ENCODE measurements around the gene TSBP1.
"Not testable (repeated sequence)": the region's sequence is repeated elsewhere in the genome, so short reads cannot be mapped to it uniquely, and the experiment has no call there.

The TSBP1 gene

GRCh38 chr6:32375739-32376529 is 4.2 kb upstream of the TSBP1 start:
- no peak for DNase-seq

- no peak for DNase-seq
Observed at GRCh38 chr6:32371229-32371628, 474 bp downstream of the TSBP1 start.

GRCh38 chr6:32370505-32370904 is 1.2 kb downstream of the TSBP1 start:
- no peak for DNase-seq

DNA sequence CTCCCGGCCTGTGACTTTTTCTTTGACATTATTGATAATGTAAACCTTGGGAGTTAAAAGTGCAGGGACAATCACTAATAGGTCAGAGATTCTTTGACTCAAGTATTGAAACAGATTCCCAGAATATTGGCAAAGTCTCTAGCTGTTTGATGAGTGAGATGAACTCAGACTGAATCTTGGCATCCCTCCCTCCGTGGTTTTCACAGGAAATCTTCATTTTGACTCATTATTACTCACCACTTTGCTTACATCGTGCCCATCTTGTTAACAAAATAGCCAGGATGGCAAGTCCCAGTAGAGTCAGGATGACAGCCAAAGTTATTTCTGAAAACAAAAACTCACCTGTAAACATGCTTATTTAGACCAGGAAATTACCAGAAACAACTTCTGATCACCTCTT is 2.0 kb downstream of the TSBP1 start:
- DNase-seq, result no peak

DNA sequence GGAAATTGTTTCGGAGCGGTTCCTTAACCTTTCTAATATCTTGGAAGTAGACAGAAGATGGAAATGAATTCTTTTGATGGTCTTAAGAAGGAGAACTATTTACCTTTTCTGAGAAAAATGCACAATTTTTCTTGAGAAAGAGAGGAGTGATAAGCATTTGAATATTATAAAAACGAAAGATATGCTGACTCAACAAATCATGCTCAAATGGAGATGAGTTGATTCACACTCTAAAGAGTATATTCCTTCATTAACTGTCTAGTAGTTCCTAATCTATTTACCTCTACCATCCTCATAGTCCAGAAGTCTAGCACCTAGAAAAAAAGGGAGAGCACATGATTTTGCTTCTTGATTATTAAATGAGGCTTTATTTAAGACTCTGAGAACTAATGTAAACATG is 4.1 kb downstream of the TSBP1 start:
- DNase-seq, result no peak

DNA sequence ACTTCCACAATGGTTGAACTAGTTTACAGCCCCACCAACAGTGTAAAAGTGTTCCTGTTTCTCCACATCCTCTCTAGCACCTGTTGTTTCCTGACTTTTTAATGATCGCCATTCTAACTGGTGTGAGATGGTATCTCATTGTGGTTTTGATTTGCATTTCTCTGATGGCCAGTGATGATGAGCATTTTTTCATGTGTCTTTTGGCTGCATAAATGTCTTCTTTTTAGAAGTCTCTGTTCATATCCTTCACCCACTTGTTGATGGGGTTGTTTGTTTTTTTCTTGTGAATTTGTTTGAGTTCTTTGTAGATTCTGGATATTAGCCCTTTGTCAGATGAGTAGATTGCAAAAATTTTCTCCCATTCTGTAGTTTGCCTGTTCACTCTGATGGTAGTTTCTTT is 12.5 kb downstream of the TSBP1 start:
- DNase-seq, result not testable (repeated sequence)

- not testable (repeated sequence) for DNase-seq
Observed at GRCh38 chr6:32358548-32358947, 13.2 kb downstream of the TSBP1 start.

DNA sequence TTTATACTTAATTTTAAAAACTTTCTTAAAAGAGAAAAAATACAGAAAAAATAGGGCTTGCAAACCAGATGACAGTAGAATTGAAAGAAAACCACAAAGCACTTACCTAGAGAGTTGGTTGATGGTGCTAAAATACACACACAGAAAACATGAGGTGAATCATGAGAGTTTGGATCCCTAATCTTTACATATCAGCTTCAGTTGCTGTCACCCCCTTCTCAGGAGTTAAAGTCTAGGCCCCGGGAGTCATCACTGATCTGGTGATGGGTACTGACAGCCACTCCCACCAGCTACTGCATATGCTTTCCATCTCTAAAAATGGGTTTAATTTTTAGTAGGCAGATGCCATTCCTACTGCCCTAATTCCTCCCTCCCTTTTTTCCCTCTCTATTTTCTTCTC is 16.7 kb downstream of the TSBP1 start:
- no peak for DNase-seq

GRCh38 chr6:32353348-32353747 is 18.4 kb downstream of the TSBP1 start:
- no peak for DNase-seq

DNA sequence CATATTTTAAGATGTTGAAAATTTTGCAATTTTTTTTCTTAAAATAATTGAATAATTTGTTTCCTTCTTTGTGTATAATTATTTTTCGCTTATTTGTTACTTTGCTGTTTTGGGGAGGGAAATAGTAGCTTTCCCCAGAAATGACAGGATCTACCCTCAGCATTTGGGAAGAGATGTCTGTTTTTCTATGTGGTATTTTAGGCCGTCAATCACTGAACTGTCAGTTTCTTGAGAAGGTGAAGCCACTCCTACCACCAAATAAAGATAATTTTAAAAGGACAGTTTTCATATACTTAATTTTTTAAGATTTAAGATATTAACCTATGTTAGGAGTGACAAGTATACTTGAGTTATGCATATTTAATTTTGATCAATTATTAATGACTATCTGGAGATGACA is 31.5 kb downstream of the TSBP1 start:
- DNase-seq, result no peak

DNA sequence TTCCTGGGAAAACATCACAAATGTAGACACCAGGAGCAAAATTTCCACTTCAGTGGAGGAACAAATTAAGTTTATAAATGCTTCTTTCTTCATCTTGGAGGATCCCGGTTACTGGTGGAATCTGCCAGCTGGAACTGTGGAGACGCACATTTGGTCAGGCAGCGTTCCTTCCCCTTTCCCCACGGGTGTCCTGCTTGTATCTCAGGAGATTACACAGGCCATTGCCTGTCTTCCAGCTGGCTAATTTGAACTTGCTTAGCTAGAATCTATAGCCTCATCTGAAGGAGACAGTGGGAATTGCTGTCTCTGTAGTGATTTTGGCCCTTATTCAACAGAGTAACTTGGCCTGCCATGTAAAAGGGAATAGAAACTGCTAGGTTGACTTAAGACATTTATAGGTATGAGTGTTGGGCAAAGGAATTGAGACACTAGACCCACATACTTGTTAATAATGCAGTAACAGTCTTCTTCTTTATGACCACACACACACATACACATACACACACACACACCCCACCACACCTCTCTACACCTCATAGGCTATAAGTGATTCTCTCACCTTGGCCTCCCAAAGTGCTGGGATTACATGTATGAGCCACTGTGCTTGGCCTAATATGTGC is 34.4 kb downstream of the TSBP1 start:
- no peak for DNase-seq

DNA sequence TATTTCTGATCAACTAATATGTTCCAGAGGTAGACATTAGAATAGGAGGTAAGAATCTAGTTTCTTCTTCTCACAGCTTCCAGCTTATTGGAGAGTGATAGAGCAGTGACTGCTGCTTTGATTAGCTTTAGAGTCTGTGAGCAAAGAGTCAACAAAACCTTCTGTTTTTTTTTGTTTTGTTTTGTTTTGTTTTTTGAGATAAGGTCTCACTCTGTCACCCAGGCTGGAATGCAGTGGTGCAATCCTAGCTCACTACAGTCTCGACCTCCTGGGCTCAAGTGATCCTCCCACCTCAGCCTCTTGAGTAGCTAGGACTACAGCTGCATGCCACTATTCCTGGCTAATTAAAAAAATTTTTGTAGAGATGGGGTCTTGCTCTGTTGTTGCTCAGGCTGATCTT is 39.3 kb downstream of the TSBP1 start:
- DNase-seq, result no peak

- DNase-seq, result no peak
Observed at GRCh38 chr6:32329141-32329540, 42.6 kb downstream of the TSBP1 start.

- no peak for DNase-seq
Observed at GRCh38 chr6:32327103-32327502, 44.6 kb downstream of the TSBP1 start.

- DNase-seq, result no peak
Observed at GRCh38 chr6:32318501-32318900, 53.2 kb downstream of the TSBP1 start.

- no peak for DNase-seq
Observed at GRCh38 chr6:32317541-32317940, 54.2 kb downstream of the TSBP1 start.

DNA sequence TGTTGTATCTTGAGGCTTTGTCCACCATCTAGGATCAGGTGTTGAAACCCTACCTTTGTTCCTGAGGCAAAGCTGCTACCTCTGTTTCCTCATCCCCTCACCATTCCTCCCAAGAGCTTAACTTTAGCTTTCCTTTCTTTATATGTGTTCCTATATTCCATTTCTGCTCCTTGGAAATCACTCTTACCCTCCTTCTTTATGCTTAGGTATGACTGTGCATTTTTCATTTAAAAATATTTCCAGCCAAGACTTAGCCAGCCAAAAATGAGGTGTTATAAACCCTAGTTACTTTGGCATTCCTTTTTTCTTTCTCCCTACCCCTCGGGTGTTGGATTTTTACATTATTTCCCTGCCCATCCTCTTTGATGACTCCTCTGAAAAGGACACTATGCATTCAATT is 57.7 kb downstream of the TSBP1 start:
- no peak for DNase-seq

DNA sequence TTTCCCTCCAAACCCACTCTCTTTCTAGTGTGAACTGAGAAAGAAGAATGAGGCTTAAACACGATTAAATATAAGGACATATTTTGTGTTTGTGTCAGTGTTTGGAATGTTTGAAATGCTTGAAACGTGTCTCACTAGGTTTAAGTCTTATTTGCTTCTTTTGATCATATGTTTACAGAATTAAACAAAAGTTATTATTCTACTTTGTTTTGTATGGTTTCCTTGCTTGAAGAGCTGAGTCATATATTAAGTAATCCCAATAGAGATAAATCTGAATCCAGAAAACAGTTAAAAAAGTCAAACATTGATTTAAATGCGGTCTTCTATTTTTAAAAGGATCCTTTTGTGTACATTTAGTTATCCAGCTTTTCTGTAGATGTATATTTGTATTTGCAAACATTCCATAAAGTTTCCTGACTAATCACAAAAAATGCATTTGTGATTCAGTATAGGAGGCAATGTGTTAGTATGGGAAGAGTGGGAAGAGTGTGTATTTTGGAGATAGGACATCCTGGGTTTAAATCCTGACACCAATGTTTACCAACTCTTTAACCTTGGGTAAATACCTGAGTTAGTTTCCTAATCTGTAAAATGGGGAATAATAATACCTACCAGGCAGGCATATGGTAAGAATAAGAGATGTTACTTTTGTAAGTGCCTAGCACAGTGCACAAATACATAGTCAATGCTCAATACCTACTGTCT is 72.9 kb downstream of the TSBP1 start:
- DNase-seq, result no peak

DNA sequence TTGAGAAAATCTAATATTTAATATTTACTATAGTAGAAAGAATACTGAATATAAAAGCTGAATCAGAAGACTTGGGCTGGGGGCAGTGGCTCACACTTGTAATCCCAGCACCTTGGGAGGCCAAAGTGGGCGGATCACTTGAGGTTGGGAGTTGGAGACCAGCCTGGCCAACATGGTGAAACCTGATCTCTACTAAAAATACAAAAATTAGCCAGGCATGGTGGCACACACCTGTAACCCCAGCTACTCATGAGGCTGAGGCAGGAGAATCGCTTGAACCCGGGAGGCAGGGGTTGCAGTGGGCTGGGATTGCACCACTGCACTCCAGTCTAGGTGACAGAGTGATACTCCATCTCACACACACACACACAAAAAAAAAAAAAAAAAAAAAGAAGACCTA is 76.7 kb downstream of the TSBP1 start:
- DNase-seq, result not testable (repeated sequence)

DNA sequence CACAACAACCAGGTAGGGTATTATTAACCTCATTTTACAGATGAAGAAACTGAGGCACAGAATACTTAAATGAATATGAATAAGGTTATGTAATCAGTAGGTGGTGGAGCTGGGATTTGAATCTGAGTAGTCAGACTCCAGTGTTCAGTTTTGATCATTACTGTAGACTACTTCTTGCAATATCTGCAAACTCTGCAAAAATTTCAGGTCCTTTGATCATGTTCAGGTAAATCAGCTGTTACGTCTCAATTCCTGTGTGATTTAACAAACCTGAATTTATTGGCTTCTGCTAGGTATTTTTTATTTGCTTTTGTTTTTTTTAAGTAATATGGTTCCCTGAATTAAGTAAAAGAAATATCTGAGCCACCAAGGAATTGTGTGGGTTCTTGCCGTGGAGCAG is 77.1 kb downstream of the TSBP1 start:
- no peak for DNase-seq

DNA sequence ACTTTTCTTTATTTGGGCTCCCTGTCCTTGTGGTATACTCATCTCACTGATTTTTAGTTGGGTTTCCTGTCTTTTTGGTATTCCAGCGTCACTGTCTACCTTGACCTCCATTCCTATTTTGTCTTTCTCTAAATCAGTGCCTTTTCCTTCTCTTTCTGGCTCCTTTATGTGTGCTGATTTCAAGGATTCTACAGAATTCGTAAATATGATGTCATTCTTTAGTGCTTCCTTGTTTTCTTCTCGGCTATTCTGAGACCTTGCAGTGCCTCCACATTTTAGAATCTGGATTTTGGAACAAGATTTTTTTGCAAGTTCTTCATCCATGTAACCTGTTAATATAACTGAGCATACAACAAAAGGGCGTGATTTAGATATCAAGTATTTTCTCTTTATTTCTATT is 78.0 kb downstream of the TSBP1 start:
- DNase-seq, result no peak

- DNase-seq, result no peak
Observed at GRCh38 chr6:32291543-32291942, 80.2 kb downstream of the TSBP1 start.

DNA sequence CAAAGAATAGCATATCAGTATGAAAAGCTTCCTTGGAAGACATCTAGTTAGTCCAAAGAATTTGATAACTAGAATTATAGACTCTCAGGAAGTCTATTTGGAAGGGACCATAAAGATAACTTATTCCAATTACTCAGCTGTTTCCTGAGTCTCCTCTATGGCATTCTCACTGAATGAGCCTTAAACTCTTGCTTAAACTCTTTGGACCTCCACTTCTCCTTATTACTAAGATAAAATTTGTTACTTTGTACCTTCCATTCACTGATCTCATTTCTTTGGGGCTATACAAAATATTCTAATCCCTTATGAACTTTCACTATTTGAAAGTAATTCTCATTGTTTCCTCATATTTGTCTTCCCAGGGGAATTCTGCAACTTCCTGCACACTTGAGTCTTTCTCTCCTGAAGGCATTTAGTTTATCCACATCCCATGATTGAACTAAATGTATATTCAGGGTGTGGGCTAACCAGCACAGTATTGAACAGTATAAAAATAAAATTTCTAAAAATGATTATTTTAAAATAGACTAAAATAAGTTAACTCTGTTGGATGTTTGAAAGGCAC is 80.7 kb downstream of the TSBP1 start:
- DNase-seq, result no peak

GRCh38 chr6:32288426-32288825 is 83.3 kb downstream of the TSBP1 start:
- no peak for DNase-seq

Data from NCI-H2081 (cell line).